GM21576 (cell line): ENCODE measurements around the gene KDM2B.

Source experiments
- ATAC-seq: cut with Tn5 transposase; IDR thresholded peaks from one replicate; pipeline ENCODE4 v1.9.1; 2021; ENCODE audit warnings: mild to moderate bottlenecking, moderate library complexity; ENCODE audit not compliant: unreplicated experiment

The KDM2B gene

DNA sequence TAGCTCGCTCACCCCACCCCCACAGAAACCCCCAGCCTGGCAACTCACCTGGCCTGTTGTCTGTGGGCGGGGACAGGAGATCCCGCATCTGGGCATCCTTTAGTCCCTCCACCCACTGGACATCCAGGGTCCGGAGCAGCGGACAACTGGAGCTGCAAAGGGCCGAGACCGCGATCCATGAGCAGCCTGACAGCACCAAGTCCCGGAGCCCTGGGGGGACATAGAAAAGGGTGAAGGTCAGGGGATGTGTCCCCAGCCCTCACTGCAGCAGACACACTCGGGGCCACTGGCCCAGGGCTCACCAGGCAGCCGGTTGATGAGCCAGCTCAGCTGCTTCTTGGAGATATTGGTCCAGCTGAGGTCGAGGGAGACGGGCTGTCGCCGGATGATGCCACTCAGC lies 140.1 kb downstream of the KDM2B start:
- no peak for ATAC-seq

DNA sequence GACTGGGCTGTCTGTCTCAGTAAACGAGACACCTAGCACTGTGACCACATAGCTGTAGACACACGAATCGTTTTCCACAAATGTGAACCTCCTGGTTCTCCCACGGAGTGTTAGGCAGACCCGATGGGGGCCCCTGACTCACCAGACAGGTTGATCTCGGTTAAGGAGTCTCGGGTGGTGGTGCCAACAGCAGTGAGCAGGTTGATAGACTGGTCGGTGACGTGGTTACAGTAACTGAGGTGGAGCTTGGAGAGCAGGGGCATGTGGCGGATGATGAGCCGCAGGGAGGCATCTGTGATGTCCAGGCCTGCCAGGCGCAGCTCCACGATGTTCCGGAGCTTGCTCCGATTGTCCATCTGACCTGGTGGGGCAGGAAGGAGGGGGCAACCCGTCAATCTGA lies 141.1 kb downstream of the KDM2B start:
- no peak for ATAC-seq

DNA sequence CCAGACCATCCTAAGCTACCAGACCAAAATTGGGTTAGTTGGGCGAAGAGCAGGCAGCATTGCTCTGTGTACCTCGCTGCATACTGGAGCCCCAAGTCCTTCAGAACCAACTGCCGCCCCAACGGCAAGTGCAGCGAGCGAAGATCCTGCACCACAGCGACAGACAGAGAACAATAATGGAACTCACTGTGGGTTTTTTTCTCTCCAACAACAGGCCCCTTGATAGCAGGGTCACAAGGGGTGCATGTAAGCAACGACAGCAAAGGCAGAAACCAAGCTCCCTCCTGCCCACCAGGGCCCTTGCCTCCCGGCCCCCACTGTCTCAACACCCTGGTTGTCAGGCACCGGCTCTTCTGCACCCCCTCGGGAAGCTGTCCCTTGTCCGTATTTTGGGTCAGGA lies 141.9 kb downstream of the KDM2B start:
- ATAC-seq: no peak

DNA sequence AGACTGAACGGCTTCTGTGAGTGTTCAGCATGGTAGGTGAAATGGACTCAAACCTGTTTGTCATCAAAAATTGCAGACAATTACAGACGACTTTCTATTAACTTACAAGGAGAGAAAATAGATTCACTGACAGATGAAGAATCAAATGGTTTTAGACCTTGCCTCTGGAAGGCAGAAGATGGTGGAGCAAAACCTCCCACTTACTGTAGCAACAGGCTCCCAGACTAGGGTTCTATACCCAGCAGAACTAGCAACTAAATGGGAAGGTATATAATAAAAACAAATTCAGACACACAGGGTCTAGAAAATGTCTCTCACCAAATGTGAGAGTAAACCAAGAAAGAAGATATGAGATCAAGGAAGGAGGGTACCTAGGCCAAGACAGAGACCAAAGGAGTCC lies 144.1 kb downstream of the KDM2B start:
- ATAC-seq: no peak

DNA sequence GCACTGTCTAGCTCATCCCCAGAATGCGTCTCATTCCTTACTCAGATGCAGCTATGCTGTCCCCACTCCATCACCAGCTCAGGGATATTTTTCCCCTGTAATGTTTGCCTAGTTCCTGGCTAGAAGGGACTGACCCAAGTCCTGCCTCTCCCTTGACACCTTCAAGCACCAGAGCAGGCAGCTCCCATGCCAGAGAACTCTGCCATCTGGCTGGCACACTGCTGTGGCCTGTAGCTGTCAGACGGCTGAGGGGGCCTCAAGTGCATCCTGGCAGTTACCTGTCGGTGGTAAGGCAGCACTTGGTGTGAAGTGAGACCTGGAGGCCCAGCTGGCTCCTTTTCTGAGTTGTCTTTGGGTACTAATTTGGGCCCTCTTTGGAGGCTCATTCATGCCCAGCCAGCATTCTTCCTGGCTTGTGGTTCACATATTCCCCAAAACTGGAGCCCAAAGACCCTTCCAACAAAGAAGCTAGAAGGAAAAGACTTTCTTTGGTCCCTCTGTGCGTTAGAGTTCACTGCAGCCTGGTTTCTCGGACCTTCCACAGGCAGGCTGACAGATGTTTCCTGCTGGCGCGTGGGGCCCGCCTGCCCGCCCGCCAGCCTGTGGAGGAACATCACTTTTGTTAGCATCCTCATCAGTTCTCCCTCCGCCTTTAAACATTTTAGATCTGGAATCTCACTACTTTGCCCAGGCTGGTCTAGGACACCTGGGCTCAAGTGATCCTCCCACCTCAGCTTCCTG lies 147.9 kb downstream of the KDM2B start:
- no peak for ATAC-seq

DNA sequence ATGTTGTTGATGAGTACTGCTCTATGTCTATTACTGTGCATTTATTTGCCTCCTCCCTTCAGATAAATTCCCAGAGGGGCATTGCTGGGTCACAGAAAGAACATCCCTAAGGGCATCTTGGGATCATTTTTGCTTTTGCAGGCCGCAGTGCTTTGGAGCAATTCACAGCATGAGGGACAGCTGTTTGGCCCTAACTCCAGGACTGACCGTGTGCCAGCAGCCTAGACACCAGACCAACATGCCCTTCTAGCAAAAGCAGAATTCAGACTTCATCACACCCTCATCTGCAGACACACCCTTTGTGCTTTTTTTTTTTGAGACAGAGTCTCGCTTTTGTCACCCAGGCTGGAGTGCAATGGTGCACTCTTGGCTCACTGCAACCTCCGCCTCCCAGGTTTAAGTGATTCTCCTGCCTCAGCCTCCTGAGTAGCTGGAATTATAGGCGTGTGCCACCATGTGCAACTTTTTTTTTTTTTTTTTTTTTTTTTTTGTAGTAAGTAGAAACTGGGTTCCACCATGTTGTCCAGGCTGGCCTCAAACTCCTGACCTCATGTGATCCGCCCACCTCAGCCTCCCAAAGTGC lies 149.9 kb downstream of the KDM2B start:
- no peak for ATAC-seq

DNA sequence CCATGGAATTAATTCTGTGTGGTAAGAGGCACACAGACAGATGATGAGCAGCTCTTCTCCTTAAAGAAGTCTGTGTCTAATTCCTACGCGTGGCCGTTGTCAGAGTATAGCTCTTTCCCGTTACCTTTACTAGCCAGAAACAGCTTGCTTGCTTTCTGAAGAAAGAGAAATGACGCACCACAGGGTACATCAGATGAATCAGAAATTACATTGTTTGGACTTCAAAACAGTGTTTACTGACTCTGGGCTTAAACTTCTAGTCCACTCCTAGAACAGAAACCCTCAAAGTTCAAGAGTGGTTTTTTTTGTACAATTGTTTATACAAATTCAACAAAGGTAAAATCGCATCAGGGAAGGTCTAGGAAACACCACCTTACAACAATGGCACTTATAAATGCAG lies 151.9 kb downstream of the KDM2B start:
- no peak for ATAC-seq

DNA sequence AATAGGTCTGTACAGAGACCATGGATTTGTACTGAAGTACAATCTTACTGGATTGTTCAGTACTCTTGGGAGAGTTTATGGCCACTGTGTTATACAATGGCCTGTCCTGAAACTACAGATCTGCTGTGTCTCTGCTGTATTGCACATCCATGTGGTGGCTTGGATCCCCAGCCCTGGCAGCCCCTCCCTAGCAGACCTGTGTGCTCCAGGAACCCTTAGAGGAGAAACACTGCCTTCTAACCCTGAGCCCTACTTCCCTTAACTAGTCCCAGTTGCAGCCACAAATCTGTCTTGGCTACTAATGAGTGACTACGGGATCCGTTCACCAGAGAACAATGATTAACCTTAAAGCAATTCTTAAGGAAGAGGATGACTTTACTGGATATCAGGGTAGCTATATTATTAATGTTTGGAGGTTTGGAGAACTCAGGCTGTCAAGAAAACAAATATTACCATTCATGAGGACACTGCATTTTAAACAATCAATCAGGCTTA lies 153.2 kb downstream of the KDM2B start:
- ATAC-seq: no peak

DNA sequence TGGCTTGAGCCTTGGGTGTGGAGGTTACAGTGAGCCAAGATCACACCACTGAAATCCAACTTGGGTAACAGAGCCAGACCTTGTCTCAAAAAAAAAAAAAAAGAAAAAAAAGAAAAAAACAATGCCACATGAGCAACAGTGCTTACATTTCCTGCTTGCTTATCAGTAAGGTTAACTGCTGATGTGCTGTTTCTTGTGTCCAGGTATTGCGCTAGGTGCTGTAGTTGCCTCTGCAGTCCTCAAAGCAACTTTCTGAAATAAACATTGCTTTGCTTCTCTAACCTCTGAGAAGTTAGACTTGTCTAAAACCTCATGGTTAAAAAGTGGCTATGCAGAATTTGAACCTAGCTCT lies 156.2 kb downstream of the KDM2B start:
- ATAC-seq: no peak

DNA sequence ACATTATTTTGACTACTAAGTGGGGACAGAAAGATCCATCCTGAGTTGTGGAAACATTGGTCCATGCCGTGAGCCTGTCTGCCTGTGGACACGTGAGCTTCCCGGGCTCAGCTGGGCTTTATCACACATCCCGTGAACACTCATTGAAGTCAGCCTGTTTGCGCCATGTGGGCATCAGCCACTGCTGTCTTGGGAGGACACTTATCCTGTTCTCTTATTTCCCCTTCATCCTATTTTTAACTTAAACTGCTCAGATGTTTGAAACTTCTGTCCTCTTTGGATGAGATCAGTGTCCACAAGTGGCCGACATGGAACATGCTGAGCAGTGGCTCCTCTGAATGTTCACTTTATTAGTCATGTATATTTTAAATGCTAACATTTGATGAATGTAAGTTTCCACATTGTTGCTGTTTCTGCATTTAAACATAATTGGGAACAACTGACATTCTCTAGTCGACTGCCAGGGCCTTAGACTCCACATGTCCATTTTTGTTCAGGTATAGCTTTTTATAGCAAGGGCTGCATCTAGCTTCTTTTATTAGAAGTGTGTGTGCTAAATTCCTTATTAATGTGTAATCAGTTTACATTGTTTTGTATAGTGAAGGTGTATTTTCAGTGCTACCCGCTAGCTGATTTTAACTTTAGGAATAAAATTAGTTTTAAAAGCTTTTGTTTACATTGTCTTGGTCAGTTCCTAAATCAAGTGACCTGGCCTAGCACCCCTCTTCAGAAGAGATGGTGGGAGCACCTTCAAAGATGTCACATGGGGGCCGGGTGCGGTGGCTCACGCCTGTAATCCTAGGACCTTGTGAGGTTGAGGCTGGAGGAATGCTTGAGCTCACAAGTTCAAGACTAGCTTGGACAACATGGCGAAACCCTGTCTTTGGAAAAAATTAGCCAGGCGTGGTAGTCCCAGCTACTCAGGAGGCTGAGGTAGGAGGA lies 156.9 kb downstream of the KDM2B start:
- no peak for ATAC-seq

DNA sequence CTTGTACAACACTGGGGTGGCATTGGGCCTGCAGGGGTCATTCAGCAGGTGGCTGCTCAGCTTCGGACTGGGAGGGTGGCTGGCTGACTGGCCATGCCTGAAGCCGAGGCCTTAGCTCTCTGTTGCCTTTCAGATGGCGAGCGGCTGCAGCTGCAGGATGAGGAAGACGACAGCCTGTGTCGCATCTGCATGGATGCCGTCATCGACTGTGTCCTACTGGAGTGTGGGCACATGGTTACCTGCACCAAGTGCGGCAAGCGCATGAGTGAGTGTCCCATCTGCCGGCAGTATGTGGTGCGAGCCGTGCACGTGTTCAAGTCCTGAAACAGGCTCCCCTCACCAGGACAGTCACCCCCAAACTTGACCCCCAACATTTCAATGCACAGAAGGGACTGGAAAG lies 157.6 kb downstream of the KDM2B start:
- no peak for ATAC-seq

DNA sequence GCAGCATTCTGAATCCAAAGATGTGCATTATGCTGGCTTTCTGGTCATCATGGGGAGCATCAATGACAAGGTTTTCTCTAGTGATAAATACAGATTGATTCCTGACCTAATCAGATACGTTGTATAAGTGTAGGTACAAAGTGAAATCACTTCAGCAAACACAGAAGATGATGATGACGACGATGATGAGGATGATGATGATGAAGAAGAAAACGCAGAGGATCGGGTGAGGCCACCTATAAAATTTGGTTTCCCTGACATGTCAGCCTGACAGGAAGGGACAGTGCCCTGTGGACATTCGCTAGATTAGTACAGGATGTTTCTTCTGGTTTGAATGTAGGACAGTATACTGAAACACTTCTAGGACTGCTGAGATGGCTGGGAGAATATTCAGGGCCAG lies 160.7 kb downstream of the KDM2B start:
- no peak for ATAC-seq

DNA sequence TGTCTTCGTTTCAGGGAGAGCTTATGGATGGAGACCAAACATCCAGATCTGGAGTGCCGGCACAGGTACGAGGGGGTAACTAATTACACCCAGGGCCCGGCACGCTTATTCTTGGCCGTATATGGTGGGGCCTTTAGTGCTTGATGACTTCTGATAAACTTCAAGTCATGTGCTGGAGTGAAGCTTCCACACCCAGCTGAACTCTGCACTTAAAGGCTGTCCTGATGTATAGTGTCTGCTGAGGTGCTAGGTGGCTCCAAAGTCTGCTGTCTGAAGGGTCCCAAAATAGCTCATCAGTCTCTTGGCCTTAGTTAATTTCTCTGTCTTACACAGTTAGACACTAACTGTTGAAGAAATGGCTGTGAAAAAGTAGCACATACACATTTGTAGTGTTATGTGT lies 163.0 kb downstream of the KDM2B start:
- ATAC-seq: no peak

DNA sequence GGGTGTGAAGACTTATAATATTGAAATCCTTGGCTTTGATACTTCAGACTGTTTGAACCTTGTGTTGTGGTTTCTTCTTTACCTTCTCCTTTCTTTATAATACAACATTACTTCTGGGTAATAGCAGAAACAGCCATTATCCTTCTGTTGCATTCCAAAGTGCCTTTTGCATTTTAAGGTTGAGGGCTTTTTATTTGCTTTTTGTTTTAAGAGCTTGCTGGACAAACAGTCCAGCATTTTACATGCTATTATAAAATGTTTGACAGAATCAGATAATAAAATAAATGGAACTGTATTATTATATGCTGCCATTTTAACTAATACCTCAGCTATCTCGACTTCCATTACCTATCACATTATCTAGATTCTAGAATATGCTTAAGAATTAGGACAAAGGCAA lies 166.9 kb downstream of the KDM2B start:
- ATAC-seq: no peak

DNA sequence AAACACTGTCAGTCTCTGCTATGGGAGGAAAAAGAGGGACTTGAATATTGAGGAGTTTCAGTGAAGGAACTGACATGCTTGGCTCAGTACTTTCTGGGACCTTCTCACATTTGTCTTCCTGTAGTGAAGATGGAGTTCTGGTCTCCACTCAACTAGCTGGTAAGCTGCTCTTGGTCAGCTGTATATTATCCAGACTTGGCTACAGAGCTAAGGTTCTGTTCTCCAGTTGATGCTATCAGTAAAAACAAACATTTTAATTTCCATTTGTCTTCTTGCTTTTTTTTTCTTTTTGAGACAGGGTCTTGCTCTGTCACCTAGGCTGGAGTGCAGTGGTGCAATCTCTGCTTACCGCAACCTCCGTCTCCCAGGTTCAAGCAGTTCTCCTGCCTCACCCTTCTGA lies 175.6 kb downstream of the KDM2B start:
- no peak for ATAC-seq

DNA sequence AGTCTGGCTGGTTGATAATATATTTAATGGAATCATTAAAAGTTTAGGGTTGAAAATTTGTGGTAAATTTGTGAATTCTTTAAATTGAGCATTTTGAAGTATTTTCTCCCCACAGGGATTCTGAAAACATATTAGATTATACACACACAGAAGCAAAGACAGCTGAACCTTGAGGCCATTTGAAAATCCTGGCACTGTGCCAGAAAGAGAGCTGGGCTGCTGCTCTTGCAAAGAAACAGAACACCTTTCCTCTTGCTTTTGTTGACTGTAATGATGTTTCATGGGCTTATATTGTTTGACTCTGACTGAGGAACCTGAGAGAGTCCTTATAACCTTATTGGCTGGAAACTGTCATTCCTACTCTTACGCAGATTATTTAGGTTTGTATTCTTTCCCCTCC lies 176.1 kb downstream of the KDM2B start:
- no peak for ATAC-seq

DNA sequence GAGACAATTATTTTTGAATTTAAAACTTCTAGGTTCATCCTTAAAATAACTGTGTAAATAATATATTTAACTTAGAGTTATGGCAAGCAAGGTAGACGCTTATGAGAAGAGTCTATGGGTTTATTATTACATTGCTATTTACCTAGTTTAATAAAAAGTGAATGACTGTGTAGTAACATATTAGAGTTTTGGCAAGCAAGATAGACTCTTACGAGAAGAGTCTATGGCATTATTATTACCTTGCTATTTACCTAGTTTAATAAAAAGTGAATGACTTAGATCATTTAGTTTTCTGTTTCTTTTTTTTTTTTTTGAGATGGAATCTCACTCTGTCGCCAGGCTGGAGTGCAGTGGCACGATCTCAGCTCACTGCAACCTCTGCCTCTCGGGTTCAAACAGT lies 177.1 kb downstream of the KDM2B start:
- no peak for ATAC-seq

DNA sequence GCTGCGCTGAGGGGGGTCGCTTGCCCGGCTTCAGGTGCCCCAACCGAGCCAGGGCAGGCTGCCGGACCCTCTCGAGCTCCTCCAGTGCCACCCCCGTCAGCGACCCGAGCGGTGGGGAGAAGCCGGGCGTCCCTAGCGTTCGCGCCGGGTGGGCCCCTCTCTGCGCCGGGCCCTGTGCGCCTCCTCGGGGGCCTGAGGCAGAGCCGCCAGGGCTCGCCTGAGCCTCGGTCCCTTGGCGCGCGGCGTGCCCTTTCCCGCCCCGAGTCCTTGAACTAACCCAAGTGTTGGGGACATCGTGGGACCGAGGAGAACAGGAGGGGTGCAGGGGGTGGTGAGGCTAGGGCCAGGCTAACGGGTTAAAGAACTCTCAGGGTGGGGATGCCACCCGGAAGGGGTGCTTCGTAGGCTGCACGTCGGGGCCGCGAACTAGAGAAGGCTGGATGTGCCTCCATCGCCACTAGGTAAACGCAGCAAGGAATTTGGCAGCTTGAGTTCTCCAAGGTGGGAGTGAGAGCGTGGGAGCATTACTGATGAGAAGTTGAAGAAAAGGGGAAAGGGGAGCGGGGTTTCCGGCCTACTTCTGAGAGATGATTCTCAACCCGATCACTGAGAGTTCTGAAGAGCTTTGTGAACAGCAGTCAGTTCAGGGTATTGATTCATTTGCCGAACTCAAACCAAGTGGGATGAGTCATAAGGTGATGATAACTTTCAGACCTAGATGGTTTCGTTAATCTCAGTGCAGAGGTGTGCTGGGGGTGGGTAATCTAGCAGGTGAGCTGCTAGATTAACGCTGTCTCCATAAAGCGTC lies 180.3 kb downstream of the KDM2B start:
- peak; percentile 38 for ATAC-seq

DNA sequence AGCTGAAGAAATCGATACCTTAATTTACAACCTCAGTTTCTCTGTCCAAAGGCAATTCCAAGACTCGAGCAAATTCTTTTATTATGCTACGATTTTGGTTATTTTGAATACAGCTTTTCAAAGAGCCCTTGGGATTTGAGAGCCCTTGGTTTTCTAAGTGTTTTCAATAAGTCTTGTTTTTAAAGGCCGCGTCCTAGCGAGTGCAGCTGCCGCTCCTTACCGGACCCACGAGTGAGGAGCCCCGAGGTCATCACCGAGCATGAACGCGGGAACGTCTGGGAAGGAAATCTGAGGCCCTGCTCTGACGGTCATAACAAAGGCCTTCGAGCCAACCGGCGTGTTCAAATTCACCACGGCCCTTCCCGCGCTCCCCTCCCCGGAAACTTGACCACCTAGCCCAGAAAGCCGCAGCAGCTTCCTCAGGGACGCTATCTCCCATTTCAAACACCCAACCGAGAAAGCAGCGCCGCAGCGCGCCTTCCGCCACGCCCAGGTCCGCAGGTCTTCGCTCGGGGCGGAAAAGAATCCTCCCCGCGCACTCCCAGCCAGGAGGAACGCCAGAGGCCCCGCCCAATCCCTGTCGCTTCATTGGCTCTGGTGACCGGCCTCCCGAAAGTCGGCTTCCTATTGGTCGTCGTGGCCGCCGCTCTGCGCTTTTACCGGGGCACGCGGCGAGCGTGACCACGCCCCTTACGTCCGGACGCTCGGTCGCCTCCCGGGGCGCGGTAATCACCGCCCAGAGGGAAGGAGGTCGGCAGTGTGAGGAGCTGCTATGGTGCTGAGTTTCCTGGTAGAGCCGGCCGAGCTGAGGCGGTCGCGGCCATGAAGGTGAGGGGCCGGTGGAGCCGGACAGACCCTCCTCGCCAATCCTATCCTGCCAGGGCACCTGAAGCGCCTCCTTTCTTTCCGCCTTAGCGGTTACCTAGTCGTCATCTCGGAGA lies 181.2 kb downstream of the KDM2B start, which contains the start of gene RNF34:
TSS of gene RNF34 (plus strand) at position 728 of the 941 bp plus-strand sequence. CDS start at position 823, 95 bp downstream.
- peak; percentile 85 for ATAC-seq

DNA sequence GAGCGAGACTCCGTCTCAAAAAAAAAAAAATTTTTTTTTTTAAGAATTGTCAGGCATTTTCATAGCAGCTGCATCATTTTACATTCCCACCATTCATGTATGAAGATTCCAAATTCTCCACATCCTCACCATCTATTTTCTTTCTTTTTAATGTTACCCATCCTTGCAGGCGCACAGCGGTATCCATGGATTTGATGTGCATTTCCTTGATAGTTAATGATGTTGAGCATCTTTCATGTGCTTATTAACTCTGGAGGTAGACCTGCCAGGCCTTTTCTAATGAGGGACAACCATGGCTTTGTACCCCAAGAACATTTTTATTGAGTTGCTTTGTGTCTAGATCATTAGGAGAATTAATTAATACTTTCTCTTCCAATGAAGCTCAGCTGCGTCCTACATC lies 182.5 kb downstream of the KDM2B start:
- ATAC-seq: no peak
